ENCODE results near the gene DMXL1.

DMXL1 gene

GRCh38 chr5:119187776-119188529 lies 117.1 kb downstream of the DMXL1 start:
- no peaks in the 10 kb centered on the region for H3K9me3 ChIP-seq (ENCODE audit: severe bottlenecking)
- H3K4me1 ChIP-seq (ENCODE audit: insufficient read depth, poor library complexity, severe bottlenecking), result no peaks in the 10 kb centered on the region
- H3K27me3 ChIP-seq (ENCODE audit: insufficient read depth, poor library complexity, severe bottlenecking), result no peaks in the 10 kb centered on the region
- H3K36me3 ChIP-seq (ENCODE audit: low read depth), result peaks cover 15% of the 10 kb centered on the region; the same call in 1 of the 2 replicates
- DNase-seq (ENCODE audit: low spot score) (no peak), ATAC-seq (ENCODE audit: low read depth) (no peak)
- H3K4me3 ChIP-seq (ENCODE audit: severe bottlenecking), result no peak overlapping the region
- no peak overlapping the region for H3K27ac ChIP-seq (ENCODE audit: poor library complexity, severe bottlenecking)
- TF ChIP-seq CTCF (IDR thresholded peaks at IDR 0.05; ENCODE audit: poor library complexity, severe bottlenecking), result no peak

- H3K36me3 ChIP-seq (ENCODE audit: low read depth), result peaks cover 26% of the 10 kb centered on the region; the same call in 1 of the 2 replicates
- no peaks in the 10 kb centered on the region for H3K9me3 ChIP-seq (ENCODE audit: severe bottlenecking)
- no peaks in the 10 kb centered on the region for H3K4me1 ChIP-seq (ENCODE audit: insufficient read depth, poor library complexity, severe bottlenecking)
- no peak overlapping the region for H3K27ac ChIP-seq (ENCODE audit: poor library complexity, severe bottlenecking)
- no peak for DNase-seq (ENCODE audit: low spot score)
- ATAC-seq (ENCODE audit: low read depth), result no peak
- no peak for TF ChIP-seq CTCF (IDR thresholded peaks at IDR 0.05; ENCODE audit: poor library complexity, severe bottlenecking)
- no peak overlapping the region for H3K4me3 ChIP-seq (ENCODE audit: severe bottlenecking)
- no peaks in the 10 kb centered on the region for H3K27me3 ChIP-seq (ENCODE audit: insufficient read depth, poor library complexity, severe bottlenecking)
Measured at GRCh38 chr5:119190470-119191095, 119.7 kb downstream of the DMXL1 start.

DNA sequence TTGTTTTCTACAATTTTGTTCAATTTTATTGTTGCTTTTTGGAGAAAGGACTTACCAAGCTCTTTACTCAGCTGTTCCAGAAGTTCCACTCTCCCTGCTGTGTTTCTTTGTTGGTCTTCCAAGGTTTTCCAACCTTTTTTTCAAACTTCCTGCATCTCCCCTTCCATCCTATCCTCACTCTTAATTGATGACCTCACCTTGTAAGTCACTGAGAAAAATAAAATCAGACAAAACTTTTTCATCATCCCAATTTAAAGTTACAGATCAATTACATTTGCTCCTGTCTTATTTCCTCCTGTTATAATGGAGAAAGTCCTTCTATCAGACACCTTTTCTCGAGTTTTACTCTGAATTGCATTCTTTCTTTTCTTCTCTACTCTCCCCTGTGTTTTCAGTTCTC lies 121.1 kb downstream of the DMXL1 start:
- H3K4me3 ChIP-seq (ENCODE audit: severe bottlenecking), result no peak overlapping the region
- H3K27ac ChIP-seq (ENCODE audit: poor library complexity, severe bottlenecking), result no peak overlapping the region
- ATAC-seq (ENCODE audit: low read depth), result no peak
- peaks cover 26% of the 10 kb centered on the region; the same call in 1 of the 2 replicates for H3K36me3 ChIP-seq (ENCODE audit: low read depth)
- TF ChIP-seq CTCF (IDR thresholded peaks at IDR 0.05; ENCODE audit: poor library complexity, severe bottlenecking), result no peak
- H3K27me3 ChIP-seq (ENCODE audit: insufficient read depth, poor library complexity, severe bottlenecking), result no peaks in the 10 kb centered on the region
- no peaks in the 10 kb centered on the region for H3K4me1 ChIP-seq (ENCODE audit: insufficient read depth, poor library complexity, severe bottlenecking)
- no peaks in the 10 kb centered on the region for H3K9me3 ChIP-seq (ENCODE audit: severe bottlenecking)
- DNase-seq (ENCODE audit: low spot score), result no peak

GRCh38 chr5:119200795-119201194 lies 129.9 kb downstream of the DMXL1 start:
- Histone ChIP-seq H3K9me3 (ENCODE audit: severe bottlenecking) (no peaks in the 10 kb centered on the region), H3K27ac (ENCODE audit: poor library complexity, severe bottlenecking) (no peak overlapping the region), H3K4me3 (ENCODE audit: severe bottlenecking) (no peak overlapping the region), H3K27me3 (ENCODE audit: insufficient read depth, poor library complexity, severe bottlenecking) (no peaks in the 10 kb centered on the region), H3K4me1 (ENCODE audit: insufficient read depth, poor library complexity, severe bottlenecking) (no peaks in the 10 kb centered on the region), H3K36me3 (ENCODE audit: low read depth) (peaks cover 20% of the 10 kb centered on the region)
- ATAC-seq (ENCODE audit: low read depth) (no peak), DNase-seq (ENCODE audit: low spot score) (no peak)
- TF ChIP-seq CTCF (IDR thresholded peaks at IDR 0.05; ENCODE audit: poor library complexity, severe bottlenecking), result no peak

DNA sequence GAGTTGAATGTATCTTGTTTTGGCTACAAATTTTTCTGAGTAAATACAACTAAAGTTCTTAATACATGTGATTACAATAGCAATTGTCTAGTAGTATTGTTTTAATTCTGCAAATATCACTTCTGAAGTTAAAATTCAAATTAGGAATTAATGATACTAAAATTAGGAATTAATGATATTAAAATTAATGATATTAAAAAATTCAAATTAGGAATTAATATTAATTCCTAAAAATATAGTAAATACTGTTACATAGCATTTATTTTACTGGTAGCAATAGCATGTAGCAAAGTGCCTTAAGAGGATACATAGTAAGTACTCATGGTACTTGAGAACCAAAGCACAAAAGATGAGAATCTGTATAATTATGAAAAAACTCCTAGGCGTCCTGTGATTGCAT lies 136.2 kb downstream of the DMXL1 start:
- Histone ChIP-seq H3K4me3 (ENCODE audit: severe bottlenecking) (no peak overlapping the region), H3K9me3 (ENCODE audit: severe bottlenecking) (no peaks in the 10 kb centered on the region), H3K36me3 (ENCODE audit: low read depth) (peaks cover 16% of the 10 kb centered on the region), H3K4me1 (ENCODE audit: insufficient read depth, poor library complexity, severe bottlenecking) (no peaks in the 10 kb centered on the region), H3K27ac (ENCODE audit: poor library complexity, severe bottlenecking) (no peak overlapping the region), H3K27me3 (ENCODE audit: insufficient read depth, poor library complexity, severe bottlenecking) (no peaks in the 10 kb centered on the region)
- no peak for DNase-seq (ENCODE audit: low spot score)
- no peak for ATAC-seq (ENCODE audit: low read depth)
- no peak for TF ChIP-seq CTCF (IDR thresholded peaks at IDR 0.05; ENCODE audit: poor library complexity, severe bottlenecking)

All from RWPE2 (cell line).